ENCODE results near the gene PGLYRP2.

GRCh38 chr19:15463861-15464371 is 15.4 kb downstream of the PGLYRP2 start:
- TF ChIP-seq CTCF (conservative IDR thresholded peaks at IDR 0.05 in 1 of 2, IDR thresholded peaks at IDR 0.05 in 1 of 2; ENCODE audit: low read depth in 1 of 2, low read length in 2 of 2) (no peak), EZH2 (IDR thresholded peaks at IDR 0.05; ENCODE audit: low read length, missing control alignments) (no peak)

Data from fibroblast of lung (primary cell).